GM10248 (cell line): ENCODE results near the gene VAV1.

ENCODE experiments used
- CTCF ChIA-PET: fragments of 300-600 bp; sonication (Branson Sonifier 250); formaldehyde crosslinking; extraction: SDS; loops from one replicate; lab custom pipeline; 2021; ENCODE audit warnings: antibody characterized with exemption; lab: Yijun Ruan, JAX
- POLR2A ChIA-PET: fragments of 350-650 bp; sonication (Branson Sonifier 250); formaldehyde crosslinking; extraction: SDS; loops from one replicate; lab custom pipeline; 2020; ENCODE audit warnings: antibody characterized with exemption; lab: Yijun Ruan, JAX
- DNase-seq: peaks from one replicate; pipeline ENCODE4 v3.0.0; 2012; ENCODE audit errors: extremely low spot score
- TF ChIP-seq, protein P1 (sequence below): IDR thresholded peaks from 2 replicates; pipeline ENCODE4 v1.5.1; 2012; ENCODE audit warnings: mild to moderate bottlenecking, low read depth; ENCODE audit errors: extremely low read depth, missing control alignments, control extremely low read depth

VAV1 gene

DNA sequence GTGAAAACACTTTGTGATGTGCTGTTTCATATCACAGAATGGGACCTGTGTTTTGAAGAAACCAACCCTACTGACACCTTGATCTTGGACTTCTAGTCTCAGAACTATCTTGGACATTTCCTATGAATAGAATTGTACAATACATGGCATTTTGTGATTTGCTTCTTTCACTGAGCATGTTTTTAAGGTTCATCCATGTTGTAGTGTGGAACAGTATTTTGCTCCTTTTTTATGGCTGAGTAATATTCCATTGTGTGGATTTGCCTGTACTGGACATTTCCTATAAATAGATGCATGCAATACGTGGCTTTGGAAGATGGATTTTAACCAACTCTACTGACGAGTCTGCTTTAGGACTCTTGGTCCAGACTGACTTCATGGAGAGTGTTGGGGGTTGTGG, 46.8 kb downstream of the VAV1 start:
- no peak for DNase-seq
- ChIA-PET POLR2A (no interaction called here), CTCF (no interaction called here)
- TF ChIP-seq, protein P1, sequence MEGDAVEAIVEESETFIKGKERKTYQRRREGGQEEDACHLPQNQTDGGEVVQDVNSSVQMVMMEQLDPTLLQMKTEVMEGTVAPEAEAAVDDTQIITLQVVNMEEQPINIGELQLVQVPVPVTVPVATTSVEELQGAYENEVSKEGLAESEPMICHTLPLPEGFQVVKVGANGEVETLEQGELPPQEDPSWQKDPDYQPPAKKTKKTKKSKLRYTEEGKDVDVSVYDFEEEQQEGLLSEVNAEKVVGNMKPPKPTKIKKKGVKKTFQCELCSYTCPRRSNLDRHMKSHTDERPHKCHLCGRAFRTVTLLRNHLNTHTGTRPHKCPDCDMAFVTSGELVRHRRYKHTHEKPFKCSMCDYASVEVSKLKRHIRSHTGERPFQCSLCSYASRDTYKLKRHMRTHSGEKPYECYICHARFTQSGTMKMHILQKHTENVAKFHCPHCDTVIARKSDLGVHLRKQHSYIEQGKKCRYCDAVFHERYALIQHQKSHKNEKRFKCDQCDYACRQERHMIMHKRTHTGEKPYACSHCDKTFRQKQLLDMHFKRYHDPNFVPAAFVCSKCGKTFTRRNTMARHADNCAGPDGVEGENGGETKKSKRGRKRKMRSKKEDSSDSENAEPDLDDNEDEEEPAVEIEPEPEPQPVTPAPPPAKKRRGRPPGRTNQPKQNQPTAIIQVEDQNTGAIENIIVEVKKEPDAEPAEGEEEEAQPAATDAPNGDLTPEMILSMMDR, result no peak

DNA sequence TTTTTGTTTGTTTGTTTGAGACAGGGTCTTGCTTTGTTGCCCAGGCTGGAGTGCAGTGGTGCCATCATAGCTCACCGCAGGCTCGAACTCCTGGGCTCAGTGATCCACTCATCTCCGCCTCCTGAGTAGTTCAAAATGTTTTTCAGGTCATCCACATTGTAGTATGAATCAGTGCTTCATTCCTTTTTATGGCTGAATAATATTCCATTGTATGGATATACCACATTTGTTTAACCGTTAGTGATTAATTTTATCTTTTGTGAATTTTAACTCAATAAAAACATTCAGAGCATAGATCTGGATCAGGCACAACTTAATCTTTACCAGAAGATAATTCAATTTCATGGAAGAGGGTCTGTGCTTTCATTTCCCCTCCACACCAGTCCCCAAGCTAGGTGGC, 47.7 kb downstream of the VAV1 start:
- ChIA-PET POLR2A (no interaction called here), CTCF (interaction anchor here (1.1 kb wide), 1 partner anchor 17 kb away, joined by 3 read pairs; no protein-coding TSS in a partner anchor)
- TF ChIP-seq, protein P1, result no peak
- no peak for DNase-seq

DNA sequence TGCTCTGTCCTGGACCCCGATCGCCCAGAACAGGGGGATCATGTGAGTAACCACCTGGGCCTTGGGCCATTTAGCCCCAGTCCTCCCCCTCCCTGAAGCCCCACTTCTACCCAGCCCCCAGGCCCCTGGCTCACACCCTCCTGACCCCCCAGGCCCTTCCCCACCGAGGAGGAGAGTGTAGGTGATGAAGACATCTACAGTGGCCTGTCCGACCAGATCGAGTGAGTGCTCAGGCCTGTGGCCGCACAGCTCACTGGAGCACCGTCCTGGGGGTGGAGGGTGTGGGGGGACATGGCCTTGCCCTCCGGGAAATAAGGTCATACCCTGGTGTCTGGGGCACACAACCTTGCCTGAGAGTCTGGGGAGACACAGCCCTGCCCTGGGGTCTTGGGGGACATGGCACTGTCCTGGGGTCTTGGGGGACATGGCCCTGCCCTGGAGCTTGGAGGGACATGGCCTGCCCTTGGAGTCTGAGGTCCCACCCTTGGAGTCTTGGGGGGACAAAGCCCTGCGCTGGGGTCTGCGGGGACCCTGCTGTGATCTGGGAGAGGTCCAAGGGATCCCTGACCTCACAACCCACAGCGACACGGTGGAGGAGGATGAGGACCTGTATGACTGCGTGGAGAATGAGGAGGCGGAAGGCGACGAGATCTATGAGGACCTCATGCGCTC, 49.3 kb downstream of the VAV1 start:
- TF ChIP-seq, protein P1, result no peak
- CTCF ChIA-PET, result no interaction called here
- POLR2A ChIA-PET, result no interaction called here
- no peak for DNase-seq

DNA sequence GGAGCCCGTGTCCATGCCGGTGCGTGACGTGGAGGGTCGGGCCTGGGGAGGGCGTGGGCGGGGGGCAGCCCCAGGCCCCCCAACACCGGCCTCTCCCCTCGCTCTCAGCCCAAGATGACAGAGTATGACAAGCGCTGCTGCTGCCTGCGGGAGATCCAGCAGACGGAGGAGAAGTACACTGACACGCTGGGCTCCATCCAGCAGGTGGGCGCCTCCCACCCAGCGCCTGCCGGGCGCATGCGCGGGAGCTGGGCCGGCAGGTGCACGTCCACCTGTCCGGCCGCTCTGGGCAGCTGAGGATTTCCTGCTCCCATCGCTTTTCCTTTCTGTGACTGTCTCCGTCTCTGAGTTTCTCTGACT, 49.8 kb downstream of the VAV1 start:
- TF ChIP-seq, protein P1, result no peak
- POLR2A ChIA-PET, result no interaction called here
- no peak for DNase-seq
- CTCF ChIA-PET, result interaction anchor here (1.0 kb wide), 1 partner anchor 9 kb away, joined by 3 read pairs; no protein-coding TSS in a partner anchor

DNA sequence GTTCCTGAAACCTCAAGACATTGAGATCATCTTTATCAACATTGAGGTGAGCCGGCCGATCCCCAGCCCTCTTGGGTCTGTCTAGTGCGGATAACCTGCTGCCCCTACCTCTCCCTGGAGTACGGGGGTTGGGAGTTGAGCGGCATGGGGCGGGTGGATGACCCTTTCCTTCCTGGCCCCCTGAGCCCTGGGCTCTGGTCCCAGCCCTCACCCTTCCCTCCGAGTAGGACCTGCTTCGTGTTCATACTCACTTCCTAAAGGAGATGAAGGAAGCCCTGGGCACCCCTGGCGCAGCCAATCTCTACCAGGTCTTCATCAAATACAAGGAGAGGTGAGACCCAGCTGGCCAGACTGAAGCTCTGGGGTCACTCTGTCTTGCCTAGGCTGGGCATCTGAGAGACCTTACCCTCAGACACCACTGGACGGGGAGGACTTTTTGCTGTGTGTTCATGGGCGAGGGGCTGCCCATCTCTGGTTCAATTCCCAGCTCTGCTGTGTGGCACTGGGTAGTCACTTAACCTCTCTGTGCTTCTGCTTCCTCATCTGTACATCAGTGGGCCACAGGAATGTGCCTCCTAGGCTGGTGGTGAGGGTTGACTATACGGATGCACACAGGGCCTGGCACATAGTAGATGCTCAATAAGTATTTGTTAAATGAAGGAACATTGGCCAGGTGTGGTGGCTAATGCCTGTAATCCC, 52.7 kb downstream of the VAV1 start:
- DNase-seq, result no peak
- TF ChIP-seq, protein P1, result no peak
- POLR2A ChIA-PET, result no interaction called here
- CTCF ChIA-PET, result no interaction called here

DNA sequence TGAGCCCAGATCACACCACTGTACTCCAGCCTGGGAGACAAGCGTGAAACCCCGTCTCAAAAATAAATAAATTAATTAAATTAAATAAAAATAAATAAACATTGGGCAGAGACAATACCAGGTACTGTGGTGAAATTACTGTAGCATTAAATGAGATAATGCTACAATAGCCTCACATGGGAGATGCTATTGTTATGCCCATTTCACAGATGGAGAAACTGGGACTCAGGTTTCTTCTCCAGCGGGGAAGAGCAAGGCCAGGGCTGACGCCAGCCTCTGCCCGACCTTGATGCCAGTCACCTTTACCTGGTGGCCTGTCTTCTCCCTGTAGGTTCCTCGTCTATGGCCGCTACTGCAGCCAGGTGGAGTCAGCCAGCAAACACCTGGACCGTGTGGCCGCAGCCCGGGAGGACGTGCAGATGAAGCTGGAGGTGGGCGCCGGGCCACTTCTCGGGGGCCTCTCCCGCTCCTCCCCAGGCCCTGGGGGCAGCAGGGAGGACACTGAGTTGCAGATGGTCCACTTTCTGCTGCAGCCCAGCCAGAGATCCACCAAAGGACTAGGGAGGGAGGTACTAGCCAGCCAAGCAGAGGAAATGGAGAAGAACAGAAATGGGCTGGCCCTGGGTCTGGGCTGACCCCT, 53.9 kb downstream of the VAV1 start:
- POLR2A ChIA-PET, result no interaction called here
- no peak for DNase-seq
- CTCF ChIA-PET, result interaction anchor here (1.6 kb wide), 2 partner anchors 13 to 25 kb away, joined by 4 to 7 read pairs; no protein-coding TSS in a partner anchor
- TF ChIP-seq, protein P1, result no peak
